A673 (cell line): ENCODE data around the gene TRPT1. TPM values are rescaled to one million over a fixed set of nuclear protein-coding genes. Genes with fewer than 3 reads are reported as not detected.

Experiments used
- BruUV-seq: library from RNA; stranded (reverse); fragments of 400-500 nt; replicated peaks from 2 replicates; lab custom pipeline; 2021; lab: Mats Ljungman, UMichigan
- CTCF ChIA-PET: fragments of 300-600 bp; sonication (Branson Sonifier 250); formaldehyde crosslinking; loops from one replicate; lab custom pipeline; 2022; ENCODE audit warnings: antibody characterized with exemption; lab: Charles Lee
- POLR2A ChIA-PET: fragments of 300-600 bp; sonication (Branson Sonifier 250); formaldehyde crosslinking; loops from one replicate; lab custom pipeline; 2022; ENCODE audit warnings: antibody characterized with exemption; ENCODE audit not compliant: low non-redundant PET; lab: Charles Lee
- DNase-seq: peaks from one replicate; pipeline ENCODE4 v3.0.0-alpha.2; 2015; ENCODE audit warnings: low spot score
- H3K27ac ChIP-seq: fragments of 200-600 bp; sonication (generic); 2 replicates; pipeline ENCODE4 v1.5.1; 2016; ENCODE audit warnings: mixed run types, low read depth, mild to moderate bottlenecking, mixed read lengths, antibody characterized with exemption, low read length; ENCODE audit not compliant: poor library complexity, severe bottlenecking
- H3K27me3 ChIP-seq: fragments of 200-600 bp; sonication (generic); replicated peaks from 2 replicates; pipeline ENCODE4 v1.6.1; 2017; ENCODE audit warnings: mixed run types, low read depth, mild to moderate bottlenecking, mixed read lengths, antibody characterized with exemption, low read length; ENCODE audit not compliant: insufficient read depth, poor library complexity
- H3K36me3 ChIP-seq: fragments of 200-600 bp; sonication (generic); 2 replicates; pipeline ENCODE4 v1.6.1; 2016; ENCODE audit warnings: mixed run types, mild to moderate bottlenecking, mixed read lengths, antibody characterized with exemption, low read length; ENCODE audit not compliant: insufficient read depth, poor library complexity, severe bottlenecking
- H3K4me1 ChIP-seq: fragments of 200-600 bp; sonication (generic); 2 replicates; pipeline ENCODE4 v1.6.1; 2017; ENCODE audit warnings: mixed run types, mild to moderate bottlenecking, mixed read lengths, antibody characterized with exemption, low read length; ENCODE audit not compliant: insufficient read depth, poor library complexity, severe bottlenecking
- H3K4me3 ChIP-seq: fragments of 200-600 bp; sonication (generic); 2 replicates; pipeline ENCODE4 v1.5.1; 2016; ENCODE audit warnings: low read depth, mixed run types, mild to moderate bottlenecking, mixed read lengths, low read length; ENCODE audit not compliant: poor library complexity, severe bottlenecking
- H3K9me3 ChIP-seq: fragments of 200-600 bp; sonication (generic); 2 replicates; pipeline ENCODE4 v1.6.1; 2016; ENCODE audit warnings: mixed run types, low read depth, mild to moderate bottlenecking, mixed read lengths, antibody characterized with exemption, low read length; ENCODE audit not compliant: poor library complexity, severe bottlenecking
- CTCF ChIP-seq: fragments of 300-800, 200-600 bp; sonication (generic); conservative IDR thresholded peaks from 2 replicates; pipeline ENCODE4 v1.5.1; 2017; ENCODE audit warnings: low read depth, mild to moderate bottlenecking, antibody characterized with exemption, low read length, moderate library complexity, mixed read lengths
- EZH2 ChIP-seq: fragments of 200-600 bp; sonication (generic); IDR thresholded peaks from 2 replicates; pipeline ENCODE4 v1.6.1; 2017; ENCODE audit warnings: borderline replicate concordance, low read depth, mild to moderate bottlenecking, mixed read lengths, antibody characterized with exemption, low read length; ENCODE audit not compliant: poor library complexity, severe bottlenecking
- intact Hi-C: fragments of 100-400 bp; cut with micrococcal nuclease; formaldehyde crosslinking; loops from one replicate; pipeline ENCODE4 v1.10.0; 2022; ENCODE audit not compliant: unreplicated experiment
- total RNA-seq: library from RNA; stranded (reverse); gene quantifications from 2 replicates; pipeline ENCODE4 v1.2.3, GENCODE V29; 2021

The TRPT1 gene
- total RNA-seq, 1 experiment from 2014 or later, result 43.6 TPM

DNA sequence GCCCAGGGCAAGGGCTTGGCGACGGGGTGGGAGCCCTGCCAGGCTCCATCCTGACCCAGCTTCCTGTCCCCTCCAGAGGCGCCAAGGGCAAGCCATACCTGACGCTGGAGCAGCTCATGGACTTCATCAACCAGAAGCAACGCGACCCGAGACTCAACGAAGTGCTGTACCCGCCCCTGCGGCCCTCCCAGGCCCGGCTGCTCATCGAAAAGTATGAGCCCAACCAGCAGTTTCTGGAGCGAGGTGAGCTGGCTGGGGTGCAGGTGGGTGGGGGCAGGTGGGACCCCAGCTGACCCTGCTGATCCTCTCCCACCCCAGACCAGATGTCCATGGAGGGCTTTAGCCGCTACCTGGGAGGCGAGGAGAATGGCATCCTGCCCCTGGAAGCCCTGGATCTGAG is 30.3 kb upstream of the TRPT1 start:
- POLR2A ChIA-PET, result interaction anchor here (0.5 kb wide), 1 partner anchor 92 kb away, joined by 4 read pairs; no protein-coding TSS in a partner anchor
- intact Hi-C loops, result no loop called here
- Histone ChIP-seq H3K9me3 (no peaks in the 10 kb centered on the region), H3K27ac (no peak overlapping the region), H3K4me1 (peaks cover 4% of the 10 kb centered on the region), H3K27me3 (no peaks in the 10 kb centered on the region), H3K4me3 (no peak overlapping the region), H3K36me3 (peaks cover 54% of the 10 kb centered on the region)
- CTCF ChIA-PET, result no interaction called here
- TF ChIP-seq CTCF, result no peak
- no TSS peak for BruUV-seq
- no peak for DNase-seq

DNA sequence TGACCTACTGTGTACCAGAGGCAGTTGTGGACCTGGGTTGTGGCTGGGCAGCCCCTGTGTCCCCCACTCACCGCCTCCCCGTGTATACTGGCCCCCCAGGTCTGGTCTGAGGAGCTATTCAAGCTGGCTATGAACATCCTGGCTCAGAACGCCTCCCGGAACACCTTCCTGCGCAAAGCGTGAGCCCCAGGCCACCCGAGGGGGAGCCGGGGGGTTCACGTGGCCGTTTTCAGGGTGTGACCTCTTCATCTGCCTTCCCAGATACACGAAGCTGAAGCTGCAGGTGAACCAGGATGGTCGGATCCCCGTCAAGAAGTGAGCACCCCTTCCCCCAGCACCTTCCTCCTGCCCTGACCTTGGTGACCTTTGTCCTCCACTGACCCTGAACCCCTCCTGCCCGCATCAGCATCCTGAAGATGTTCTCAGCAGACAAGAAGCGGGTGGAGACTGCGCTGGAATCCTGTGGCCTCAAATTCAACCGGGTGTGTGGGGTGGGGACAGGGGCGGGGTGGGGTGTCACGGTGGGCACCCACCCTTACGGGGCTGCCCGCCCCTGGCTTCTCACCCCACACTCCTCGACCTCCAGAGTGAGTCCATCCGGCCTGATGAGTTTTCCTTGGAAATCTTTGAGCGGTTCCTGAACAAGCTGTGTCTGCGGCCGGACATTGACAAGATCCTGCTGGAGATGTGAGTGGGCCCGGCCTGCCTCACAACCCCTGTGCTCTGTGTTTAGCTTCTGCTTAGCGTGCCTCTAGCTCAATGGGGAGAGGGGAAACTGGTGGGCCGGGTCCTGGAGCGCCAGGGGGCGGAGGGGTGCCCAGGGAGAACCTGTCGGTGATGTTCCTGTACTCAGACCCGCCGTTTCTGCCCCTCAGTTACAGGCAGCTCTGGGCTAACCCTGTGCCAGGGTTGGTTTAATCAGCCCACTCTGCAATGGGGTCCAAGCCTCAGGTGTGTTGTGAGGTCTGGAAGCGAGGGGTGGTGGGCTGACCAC is 29.4 kb upstream of the TRPT1 start:
- intact Hi-C loops, result no loop called here
- TF ChIP-seq CTCF, result no peak
- TF ChIP-seq EZH2, result no peak
- POLR2A ChIA-PET, result no interaction called here
- no peak for DNase-seq
- H3K36me3 ChIP-seq, result peaks cover 51% of the 10 kb centered on the region
- no peaks in the 10 kb centered on the region for H3K9me3 ChIP-seq
- peaks cover 9% of the 10 kb centered on the region for H3K4me1 ChIP-seq
- no peak overlapping the region for H3K4me3 ChIP-seq
- no peaks in the 10 kb centered on the region for H3K27me3 ChIP-seq
- CTCF ChIA-PET, result no interaction called here
- no peak overlapping the region for H3K27ac ChIP-seq
- no TSS peak for BruUV-seq

DNA sequence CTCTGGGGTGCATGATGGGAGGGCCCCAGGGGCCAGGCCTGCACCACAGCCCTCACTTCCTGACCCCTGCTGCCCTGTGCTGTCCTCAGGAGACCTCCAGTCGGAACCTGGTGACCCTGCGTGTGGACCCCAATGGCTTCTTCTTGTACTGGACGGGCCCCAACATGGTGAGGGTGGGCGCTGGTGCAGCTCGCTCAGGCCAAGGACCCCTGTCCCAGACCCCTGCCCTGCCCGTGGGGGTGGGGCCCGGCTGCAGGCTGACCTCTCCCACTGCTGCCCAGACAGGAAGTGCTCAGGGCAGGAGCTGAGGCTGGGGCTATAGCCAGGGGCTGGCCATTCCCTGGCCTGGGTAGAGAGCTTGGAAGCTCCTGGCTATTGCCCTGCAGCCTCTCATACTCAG is 28.3 kb upstream of the TRPT1 start:
- peaks cover 40% of the 10 kb centered on the region for H3K36me3 ChIP-seq
- TF ChIP-seq EZH2 (no peak), CTCF (no peak)
- no TSS peak for BruUV-seq
- no peak overlapping the region for H3K27ac ChIP-seq
- H3K4me1 ChIP-seq, result peaks cover 18% of the 10 kb centered on the region
- no peak for DNase-seq
- CTCF ChIA-PET, result no interaction called here
- H3K27me3 ChIP-seq, result no peaks in the 10 kb centered on the region
- intact Hi-C loops, result no loop called here
- H3K9me3 ChIP-seq, result no peaks in the 10 kb centered on the region
- POLR2A ChIA-PET, result no interaction called here
- H3K4me3 ChIP-seq, result no peak overlapping the region
